SK-N-SH (cell line): ENCODE results near the gene USP47. TPM values are rescaled to one million over a fixed set of nuclear protein-coding genes. Genes with fewer than 3 reads are reported as not detected.
A peak's percentile ranks its signal among the peaks of the same experiment; 100 is the strongest.

Source experiments
- CTCF ChIP-seq: fragments of 200-600 bp; sonication (generic); IDR thresholded peaks from 2 replicates; pipeline ENCODE4 v1.6.1; 2017; ENCODE audit warnings: antibody characterized with exemption, mild to moderate bottlenecking, moderate library complexity
- ELF1 ChIP-seq: IDR thresholded peaks from 2 replicates; pipeline ENCODE4 v1.4.0; 2012
- EP300 ChIP-seq, 2 experiments: IDR thresholded peaks; 2 replicates each; pipeline versions ENCODE4 v1.4.0 to v1.6.1; 2012; ENCODE audit warnings: borderline replicate concordance in 1 of 2, low read depth in 1 of 2, low read length in 1 of 2
- FOSL2 ChIP-seq: IDR thresholded peaks from 2 replicates; pipeline ENCODE4 v1.4.0; 2012; ENCODE audit warnings: low read depth, mild to moderate bottlenecking, moderate library complexity, borderline replicate concordance
- FOXJ3 ChIP-seq: sonication (generic); formaldehyde crosslinking; IDR thresholded peaks from 2 replicates; pipeline ENCODE4 v1.5.1; 2020; ENCODE audit warnings: mild to moderate bottlenecking, missing genetic modification reagents
- FOXM1 ChIP-seq: IDR thresholded peaks from 2 replicates; pipeline ENCODE4 v1.4.0; 2012; ENCODE audit warnings: low read depth, mild to moderate bottlenecking
- GABPA ChIP-seq: IDR thresholded peaks from 2 replicates; pipeline ENCODE4 v1.4.0; 2012; ENCODE audit warnings: low read depth, mild to moderate bottlenecking
- GATA2 ChIP-seq: sonication (generic); formaldehyde crosslinking; IDR thresholded peaks from 2 replicates; pipeline ENCODE4 v1.5.0; 2020; ENCODE audit warnings: mild to moderate bottlenecking, missing genetic modification reagents
- MEF2A ChIP-seq: IDR thresholded peaks from 2 replicates; pipeline ENCODE4 v1.4.0; 2012; ENCODE audit warnings: low read depth, borderline replicate concordance
- MXI1 ChIP-seq: IDR thresholded peaks from 2 replicates; pipeline ENCODE4 v1.6.1; 2012; ENCODE audit warnings: mild to moderate bottlenecking, low read depth, low read length, improper control_type of control experiment
- NFIC ChIP-seq: IDR thresholded peaks from 2 replicates; pipeline ENCODE4 v1.4.0; 2012; ENCODE audit warnings: borderline replicate concordance
- RFX5 ChIP-seq: IDR thresholded peaks from 2 replicates; pipeline ENCODE4 v1.6.1; 2012; ENCODE audit warnings: mild to moderate bottlenecking, improper control_type of control experiment, low read length
- RXRA ChIP-seq: IDR thresholded peaks from 2 replicates; pipeline ENCODE4 v1.4.0; 2012; ENCODE audit warnings: low read depth, mild to moderate bottlenecking, borderline replicate concordance
- SIN3A ChIP-seq: IDR thresholded peaks from 2 replicates; pipeline ENCODE4 v1.6.1; 2012; ENCODE audit warnings: low read depth, mild to moderate bottlenecking, low read length, moderate library complexity, borderline replicate concordance
- SMC3 ChIP-seq: IDR thresholded peaks from 2 replicates; pipeline ENCODE4 v1.6.1; 2012; ENCODE audit warnings: low read depth, low read length, improper control_type of control experiment
- TAF1 ChIP-seq: IDR thresholded peaks from 2 replicates; pipeline ENCODE4 v1.6.1; 2012; ENCODE audit warnings: low read depth, mild to moderate bottlenecking, low read length, moderate library complexity, borderline replicate concordance
- TCF12 ChIP-seq: IDR thresholded peaks from 2 replicates; pipeline ENCODE4 v1.4.0; 2012
- ZBTB33 ChIP-seq: IDR thresholded peaks from 2 replicates; pipeline ENCODE4 v1.4.0; 2012; ENCODE audit warnings: low read depth, borderline replicate concordance
- polyA plus RNA-seq, 3 experiments: library from polyadenylated mRNA; depleted of rRNA; stranded (reverse); fragments of >200 nt; gene quantifications; 2 replicates each; pipeline ENCODE4 v1.2.3, GENCODE V29; 2012
- TF ChIP-seq, protein P1 (sequence below): IDR thresholded peaks from 2 replicates; pipeline ENCODE4 v1.4.0; 2012; ENCODE audit warnings: low read depth
- TF ChIP-seq, protein P2 (sequence below): IDR thresholded peaks from 2 replicates; pipeline ENCODE4 v1.4.0; 2012; ENCODE audit warnings: low read depth, borderline replicate concordance
- TF ChIP-seq, protein P3 (sequence below): IDR thresholded peaks from 2 replicates; pipeline ENCODE4; 2012

The USP47 gene
- polyA plus RNA-seq, 1 of the 3 experiments (the other 2 are of a cell fraction), result 10.3 TPM

GRCh38 chr11:11916981-11917399 is 75.2 kb downstream of the USP47 start (continued):
- TF ChIP-seq CTCF (no peak), NFIC (0 out of 2 replicates have a peak, but pooled peaks have one; percentile 10), TCF12 (peak; percentile 13; the same call in 1 of the 2 replicates), EP300 (IDR thresholded peaks at IDR 0.05; ENCODE audit: borderline replicate concordance in 1 of 2, low read depth in 1 of 2, low read length in 1 of 2) (no peak), RXRA (no peak), FOXM1 (no peak), FOSL2 (peak; percentile 33; the same call in 1 of the 2 replicates), ELF1 (no peak), SIN3A (no peak), GABPA (no peak), GATA2 (CRISPR knock-in tag) (no peak), FOXJ3 (CRISPR knock-in tag) (no peak), MEF2A (no peak), TAF1 (no peak), RFX5 (no peak), MXI1 (no peak), SMC3 (no peak), ZBTB33 (no peak)
- TF ChIP-seq, protein P1, sequence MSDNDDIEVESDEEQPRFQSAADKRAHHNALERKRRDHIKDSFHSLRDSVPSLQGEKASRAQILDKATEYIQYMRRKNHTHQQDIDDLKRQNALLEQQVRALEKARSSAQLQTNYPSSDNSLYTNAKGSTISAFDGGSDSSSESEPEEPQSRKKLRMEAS, result peak; percentile 12; the same call in 1 of the 2 replicates
- TF ChIP-seq, protein P2, sequence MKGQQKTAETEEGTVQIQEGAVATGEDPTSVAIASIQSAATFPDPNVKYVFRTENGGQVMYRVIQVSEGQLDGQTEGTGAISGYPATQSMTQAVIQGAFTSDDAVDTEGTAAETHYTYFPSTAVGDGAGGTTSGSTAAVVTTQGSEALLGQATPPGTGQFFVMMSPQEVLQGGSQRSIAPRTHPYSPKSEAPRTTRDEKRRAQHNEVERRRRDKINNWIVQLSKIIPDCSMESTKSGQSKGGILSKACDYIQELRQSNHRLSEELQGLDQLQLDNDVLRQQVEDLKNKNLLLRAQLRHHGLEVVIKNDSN, result no peak
- TF ChIP-seq, protein P3, sequence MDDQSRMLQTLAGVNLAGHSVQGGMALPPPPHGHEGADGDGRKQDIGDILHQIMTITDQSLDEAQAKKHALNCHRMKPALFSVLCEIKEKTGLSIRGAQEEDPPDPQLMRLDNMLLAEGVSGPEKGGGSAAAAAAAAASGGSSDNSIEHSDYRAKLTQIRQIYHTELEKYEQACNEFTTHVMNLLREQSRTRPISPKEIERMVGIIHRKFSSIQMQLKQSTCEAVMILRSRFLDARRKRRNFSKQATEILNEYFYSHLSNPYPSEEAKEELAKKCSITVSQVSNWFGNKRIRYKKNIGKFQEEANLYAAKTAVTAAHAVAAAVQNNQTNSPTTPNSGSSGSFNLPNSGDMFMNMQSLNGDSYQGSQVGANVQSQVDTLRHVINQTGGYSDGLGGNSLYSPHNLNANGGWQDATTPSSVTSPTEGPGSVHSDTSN, result 0 out of 2 replicates have a peak, but pooled peaks have one; percentile 40
